ENCODE results near the gene KCMF1. TPM values are rescaled to one million over a fixed set of nuclear protein-coding genes. Genes with fewer than 3 reads are reported as not detected.
"Not testable (repeated sequence)": the region's sequence is repeated elsewhere in the genome, so short reads cannot be mapped to it uniquely, and the experiment has no call there.

KCMF1 gene
- total and polyA plus RNA-seq, 4 donors: 15.8 to 71.0 (median 47.4) TPM

DNA sequence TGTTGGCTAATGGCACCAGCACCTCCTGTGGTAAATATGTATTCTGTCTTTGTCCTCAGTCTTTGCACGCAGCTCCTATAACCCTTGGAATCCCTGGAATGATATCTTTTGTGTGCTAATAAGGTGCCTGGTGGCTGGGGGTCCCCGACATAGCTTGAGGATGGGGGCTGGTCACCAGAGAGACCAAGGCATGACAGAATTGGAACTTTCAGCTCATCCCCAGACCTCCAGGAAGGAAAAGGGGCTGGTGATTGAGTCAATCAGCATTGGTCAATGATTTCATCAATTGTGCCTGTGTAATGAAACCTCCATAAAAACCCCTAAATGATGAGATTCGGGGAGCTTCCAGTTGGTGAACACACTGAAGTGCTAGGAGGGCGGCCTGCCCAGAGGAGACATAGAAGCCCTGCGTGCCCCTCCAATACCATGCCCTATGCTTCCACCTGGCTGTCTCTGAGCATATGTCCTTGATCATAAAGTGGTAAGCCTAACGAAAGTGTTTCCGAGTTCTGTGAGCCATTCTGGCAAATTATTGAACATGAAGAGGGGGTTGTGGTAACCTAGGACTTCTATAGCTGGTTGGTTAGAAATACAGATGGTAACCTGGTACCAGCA lies 26.6 kb upstream of the KCMF1 start:
- H3K27ac ChIP-seq (ENCODE audit: low read depth in 1 of 2, low read length in 1 of 2): no peak overlapping the region
- H3K36me3 ChIP-seq (ENCODE audit: control insufficient read depth in 4 of 4, insufficient read depth in 4 of 4, low read length in 4 of 4): no peaks in the 10 kb centered on the region
- ATAC-seq (ENCODE audit: insufficient read depth, low FRiP score) (no peak), DNase-seq (no peak)
- H3K9ac ChIP-seq (ENCODE audit: insufficient read depth in 1 of 2, low read length in 2 of 2): no peak overlapping the region
- H3K9me3 ChIP-seq (ENCODE audit: control insufficient read depth in 4 of 4, insufficient read depth in 3 of 4, low read length in 3 of 4): no peaks in the 10 kb centered on the region
- no peak overlapping the region for H3K4me3 ChIP-seq
- H3K4me1 ChIP-seq (ENCODE audit: control insufficient read depth in 5 of 5, insufficient read depth in 5 of 5, low read length in 5 of 5): no peaks in the 10 kb centered on the region
- TF ChIP-seq, protein P1, sequence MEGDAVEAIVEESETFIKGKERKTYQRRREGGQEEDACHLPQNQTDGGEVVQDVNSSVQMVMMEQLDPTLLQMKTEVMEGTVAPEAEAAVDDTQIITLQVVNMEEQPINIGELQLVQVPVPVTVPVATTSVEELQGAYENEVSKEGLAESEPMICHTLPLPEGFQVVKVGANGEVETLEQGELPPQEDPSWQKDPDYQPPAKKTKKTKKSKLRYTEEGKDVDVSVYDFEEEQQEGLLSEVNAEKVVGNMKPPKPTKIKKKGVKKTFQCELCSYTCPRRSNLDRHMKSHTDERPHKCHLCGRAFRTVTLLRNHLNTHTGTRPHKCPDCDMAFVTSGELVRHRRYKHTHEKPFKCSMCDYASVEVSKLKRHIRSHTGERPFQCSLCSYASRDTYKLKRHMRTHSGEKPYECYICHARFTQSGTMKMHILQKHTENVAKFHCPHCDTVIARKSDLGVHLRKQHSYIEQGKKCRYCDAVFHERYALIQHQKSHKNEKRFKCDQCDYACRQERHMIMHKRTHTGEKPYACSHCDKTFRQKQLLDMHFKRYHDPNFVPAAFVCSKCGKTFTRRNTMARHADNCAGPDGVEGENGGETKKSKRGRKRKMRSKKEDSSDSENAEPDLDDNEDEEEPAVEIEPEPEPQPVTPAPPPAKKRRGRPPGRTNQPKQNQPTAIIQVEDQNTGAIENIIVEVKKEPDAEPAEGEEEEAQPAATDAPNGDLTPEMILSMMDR (IDR thresholded peaks at IDR 0.05; ENCODE audit: control extremely low read depth, extremely low read depth): no peak
- 88 to 91% methylated on average over 7 of the region's 7 CpGs for WGBS, 2 donors
- H3K27me3 ChIP-seq (ENCODE audit: control insufficient read depth in 3 of 3, insufficient read depth in 3 of 3, low read length in 2 of 3): no peaks in the 10 kb centered on the region

DNA sequence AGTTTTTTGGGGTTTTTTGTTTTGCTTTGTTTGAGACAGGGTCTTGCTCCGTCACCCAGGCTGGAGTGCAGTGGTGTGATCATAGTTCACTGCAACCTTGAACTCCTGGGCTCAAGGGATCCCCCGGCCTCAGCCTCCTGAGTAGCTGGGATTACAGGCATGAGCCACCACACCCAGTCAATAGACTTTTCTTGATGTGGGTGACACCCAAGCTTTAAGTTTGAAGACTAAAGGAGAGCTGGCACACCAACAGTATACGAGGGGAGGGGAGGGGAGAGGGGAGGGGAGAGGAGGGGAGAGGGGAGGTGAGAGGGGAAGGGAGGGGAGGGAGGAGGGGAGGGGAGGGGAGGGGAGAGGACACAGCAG lies 25.1 kb upstream of the KCMF1 start:
- not testable (repeated sequence) for H3K9me3 ChIP-seq (ENCODE audit: control insufficient read depth in 4 of 4, insufficient read depth in 3 of 4, low read length in 3 of 4); DNase-seq; H3K36me3 ChIP-seq (ENCODE audit: control insufficient read depth in 4 of 4, insufficient read depth in 4 of 4, low read length in 4 of 4); H3K4me1 ChIP-seq (ENCODE audit: control insufficient read depth in 5 of 5, insufficient read depth in 5 of 5, low read length in 5 of 5); H3K9ac ChIP-seq (ENCODE audit: insufficient read depth in 1 of 2, low read length in 2 of 2); ATAC-seq (ENCODE audit: insufficient read depth, low FRiP score); H3K27me3 ChIP-seq (ENCODE audit: control insufficient read depth in 3 of 3, insufficient read depth in 3 of 3, low read length in 2 of 3); H3K4me3 ChIP-seq; H3K27ac ChIP-seq (ENCODE audit: low read depth in 1 of 2, low read length in 1 of 2)
- WGBS, 2 donors: 87 to 92% methylated on average over 2 of the region's 3 CpGs

DNA sequence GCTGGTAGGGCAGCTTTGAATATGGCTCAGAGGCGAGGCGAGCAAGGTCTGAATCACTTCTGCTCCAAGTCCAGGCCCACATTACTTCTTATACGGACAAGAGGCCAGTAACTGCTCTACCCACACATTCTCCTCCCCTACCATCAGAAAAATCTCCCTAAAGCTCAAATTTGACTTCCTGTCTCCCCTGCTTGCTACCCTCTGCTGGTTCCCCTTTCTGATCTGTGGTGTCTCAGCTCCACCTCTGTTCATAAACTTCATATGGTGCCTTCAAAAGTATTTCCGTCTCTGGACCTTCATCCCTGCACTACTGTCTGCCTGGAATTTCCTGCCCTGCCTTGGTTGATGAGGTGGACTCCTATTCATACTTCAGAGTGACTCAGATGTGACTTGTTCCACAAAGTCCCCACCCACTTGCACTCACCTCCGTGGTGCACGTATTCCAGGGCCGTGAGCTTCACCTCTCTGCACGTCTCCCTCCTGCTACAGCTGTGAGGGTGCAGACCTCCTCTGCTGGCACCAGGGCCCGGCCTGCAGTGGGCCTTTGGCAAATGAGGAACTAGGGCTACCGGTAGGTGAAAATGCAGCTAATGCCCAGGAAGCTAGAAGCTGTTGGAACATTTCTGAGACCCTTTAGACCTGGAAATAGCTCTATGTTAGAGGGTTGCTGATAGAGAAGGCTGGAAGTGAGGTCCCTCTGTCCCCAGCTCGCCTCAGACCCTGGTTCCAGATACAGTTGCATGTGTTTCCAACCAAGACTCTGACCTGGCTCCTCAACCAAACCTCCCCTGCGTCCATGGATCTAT lies 24.6 kb upstream of the KCMF1 start:
- Histone ChIP-seq H3K27ac (ENCODE audit: low read depth in 1 of 2, low read length in 1 of 2) (no peak overlapping the region), H3K4me1 (ENCODE audit: control insufficient read depth in 5 of 5, insufficient read depth in 5 of 5, low read length in 5 of 5) (no peaks in the 10 kb centered on the region), H3K9me3 (ENCODE audit: control insufficient read depth in 4 of 4, insufficient read depth in 3 of 4, low read length in 3 of 4) (no peaks in the 10 kb centered on the region), H3K9ac (ENCODE audit: insufficient read depth in 1 of 2, low read length in 2 of 2) (no peak overlapping the region), H3K27me3 (ENCODE audit: control insufficient read depth in 3 of 3, insufficient read depth in 3 of 3, low read length in 2 of 3) (no peaks in the 10 kb centered on the region), H3K4me3 (no peak overlapping the region), H3K36me3 (ENCODE audit: control insufficient read depth in 4 of 4, insufficient read depth in 4 of 4, low read length in 4 of 4) (no peaks in the 10 kb centered on the region)
- 37 to 57% methylated on average over 12 of the region's 12 CpGs for WGBS, 2 donors
- TF ChIP-seq, protein P1 (IDR thresholded peaks at IDR 0.05; ENCODE audit: control extremely low read depth, extremely low read depth): no peak
- ATAC-seq (ENCODE audit: insufficient read depth, low FRiP score) (peak; percentile 41), DNase-seq (no peak)

DNA sequence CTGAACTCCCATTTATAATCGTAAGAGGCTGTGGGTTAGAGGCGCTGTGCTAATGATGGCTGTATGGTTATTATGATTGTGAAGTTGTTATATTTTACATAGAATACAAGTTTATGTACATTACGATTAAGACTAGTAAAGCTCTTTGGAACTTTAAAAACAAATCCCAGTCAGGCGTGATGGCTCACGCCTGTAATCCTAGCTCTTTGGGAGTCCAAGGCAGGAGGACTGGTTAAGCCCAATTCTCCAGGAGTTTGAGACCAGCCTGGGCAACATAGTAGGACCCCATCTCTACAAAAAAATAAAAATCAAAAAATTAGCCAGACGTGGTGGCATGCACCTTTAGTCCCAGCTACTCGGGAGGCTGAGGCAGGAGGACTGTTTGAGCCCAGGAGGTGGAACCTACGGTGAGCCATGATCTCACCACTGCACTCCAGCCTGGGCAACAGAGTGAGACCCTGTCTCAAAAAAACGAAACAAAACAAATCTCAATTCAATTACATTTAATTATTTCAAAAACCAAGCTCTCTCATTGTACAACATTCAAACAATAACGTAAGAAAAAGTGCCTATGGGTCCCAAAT lies 23.9 kb upstream of the KCMF1 start:
- Histone ChIP-seq H3K4me3 (no peak overlapping the region), H3K9ac (ENCODE audit: insufficient read depth in 1 of 2, low read length in 2 of 2) (no peak overlapping the region), H3K4me1 (ENCODE audit: control insufficient read depth in 5 of 5, insufficient read depth in 5 of 5, low read length in 5 of 5) (no peaks in the 10 kb centered on the region), H3K27ac (ENCODE audit: low read depth in 1 of 2, low read length in 1 of 2) (no peak overlapping the region), H3K27me3 (ENCODE audit: control insufficient read depth in 3 of 3, insufficient read depth in 3 of 3, low read length in 2 of 3) (no peaks in the 10 kb centered on the region), H3K9me3 (ENCODE audit: control insufficient read depth in 4 of 4, insufficient read depth in 3 of 4, low read length in 3 of 4) (no peaks in the 10 kb centered on the region), H3K36me3 (ENCODE audit: control insufficient read depth in 4 of 4, insufficient read depth in 4 of 4, low read length in 4 of 4) (no peaks in the 10 kb centered on the region)
- ATAC-seq (ENCODE audit: insufficient read depth, low FRiP score) (no peak), DNase-seq (no peak)
- WGBS, 2 donors: 85 to 87% methylated on average over 10 of the region's 10 CpGs
- TF ChIP-seq, protein P1 (IDR thresholded peaks at IDR 0.05; ENCODE audit: control extremely low read depth, extremely low read depth): no peak
